ENCODE measurements around the gene PITPNM3. TPM values are rescaled to one million over a fixed set of nuclear protein-coding genes. Genes with fewer than 3 reads are reported as not detected.

PITPNM3 gene
- polyA plus RNA-seq, 3 donors, result 7.4 to 11.2 (median 10.2) TPM

GRCh38 chr17:6541886-6542285, 14.5 kb downstream of the PITPNM3 start:
- DNase-seq (ENCODE audit: extremely low read depth in 1 of 11, low read depth in 9 of 11, low spot score in 4 of 11), result no peak

DNA sequence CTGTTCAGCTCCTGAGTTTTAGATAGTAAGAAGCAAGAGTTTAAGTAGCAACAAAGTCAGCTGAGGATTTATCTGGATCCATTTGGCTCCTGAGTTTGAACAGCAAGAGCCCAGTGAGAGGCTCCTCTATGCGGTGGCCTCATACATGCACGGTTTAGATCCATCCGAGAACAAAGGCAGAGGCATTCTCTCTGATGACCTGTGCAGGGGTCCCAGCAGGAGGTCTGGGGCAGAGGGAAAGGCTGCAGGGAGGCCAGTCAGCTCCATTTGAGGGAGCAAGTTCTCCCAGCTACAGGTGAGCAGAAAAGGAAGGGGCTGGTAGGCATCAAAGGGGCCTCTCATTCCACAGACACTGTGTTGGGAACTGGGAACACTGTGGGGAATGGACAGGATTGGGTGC, 16.5 kb downstream of the PITPNM3 start:
- no peak for DNase-seq (ENCODE audit: extremely low read depth in 1 of 11, low read depth in 9 of 11, low spot score in 4 of 11)

- DNase-seq (ENCODE audit: extremely low read depth in 1 of 11, low read depth in 9 of 11, low spot score in 4 of 11), result no peak
These were observed 19.7 kb downstream of the PITPNM3 start for GRCh38 chr17:6536566-6537065.

DNA sequence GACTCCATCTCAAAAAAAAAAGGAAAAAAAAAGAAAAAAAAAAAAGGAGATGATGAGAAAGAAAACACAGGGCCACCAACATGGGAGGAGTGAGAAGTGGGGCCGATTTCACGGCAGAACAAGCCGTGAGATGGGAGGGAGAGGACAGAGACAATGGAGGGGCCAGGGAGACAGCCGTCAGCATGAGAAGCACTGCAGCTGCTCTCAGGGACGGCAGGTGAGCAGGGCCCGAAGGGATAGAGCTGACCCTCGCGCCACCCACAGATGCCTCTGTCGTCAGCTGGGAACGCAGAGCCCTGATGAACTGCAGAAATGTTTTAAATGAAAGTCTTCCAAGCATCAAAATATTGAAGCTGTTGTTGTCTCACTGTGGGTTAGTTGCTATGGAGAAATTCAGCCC, 20.3 kb downstream of the PITPNM3 start:
- DNase-seq (ENCODE audit: extremely low read depth in 1 of 11, low read depth in 9 of 11, low spot score in 4 of 11), result no peak

- DNase-seq (ENCODE audit: extremely low read depth in 1 of 11, low read depth in 9 of 11, low spot score in 4 of 11), result no peak
These were observed 21.4 kb downstream of the PITPNM3 start for GRCh38 chr17:6534846-6535514.

DNA sequence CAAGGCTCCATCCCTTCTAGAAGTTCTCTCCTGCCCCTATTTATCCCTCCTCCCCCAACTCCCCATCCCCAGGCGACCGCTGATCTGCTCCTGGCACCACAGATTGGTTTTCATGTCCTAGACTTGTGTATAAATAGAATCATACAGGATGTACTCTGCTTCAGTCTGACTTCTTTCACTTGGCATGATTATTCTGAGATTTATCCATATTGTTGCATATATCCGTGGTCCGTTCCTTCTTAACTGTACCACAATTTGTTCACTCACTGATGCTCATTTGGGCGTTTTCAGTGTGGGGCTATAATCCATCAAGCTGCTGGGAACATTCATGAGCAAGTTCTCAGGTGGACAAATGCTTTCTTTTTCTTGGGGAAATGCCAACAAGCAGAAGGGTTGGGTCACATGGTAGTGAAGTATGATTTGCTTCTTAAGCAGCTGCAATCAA, 23.9 kb downstream of the PITPNM3 start:
- DNase-seq (ENCODE audit: extremely low read depth in 1 of 11, low read depth in 9 of 11, low spot score in 4 of 11), result no peak

DNA sequence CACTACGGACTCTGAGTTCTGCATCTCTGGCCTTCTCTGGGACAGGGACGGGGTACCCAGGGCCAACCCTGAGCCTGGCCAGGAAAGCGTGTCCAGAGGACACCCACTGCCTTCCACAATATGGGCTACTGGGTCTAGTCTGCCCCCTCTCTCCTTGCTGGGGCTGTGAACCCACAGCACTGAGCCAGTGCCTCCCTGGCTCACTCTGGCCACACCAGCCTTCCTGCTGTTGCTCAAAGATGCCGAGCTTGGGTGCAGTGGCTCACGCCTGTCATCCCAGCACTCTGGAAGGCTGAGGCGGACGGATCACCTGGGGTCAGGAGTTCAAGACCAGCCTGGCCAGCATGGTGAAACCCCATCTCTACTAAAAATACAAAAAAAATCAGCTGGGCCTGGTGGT, 24.8 kb downstream of the PITPNM3 start:
- no peak for DNase-seq (ENCODE audit: extremely low read depth in 1 of 11, low read depth in 9 of 11, low spot score in 4 of 11)

- no peak for DNase-seq (ENCODE audit: extremely low read depth in 1 of 11, low read depth in 9 of 11, low spot score in 4 of 11)
These were observed 25.9 kb downstream of the PITPNM3 start for GRCh38 chr17:6530324-6530920.

GRCh38 chr17:6528557-6528956, 27.8 kb downstream of the PITPNM3 start:
- no peak for DNase-seq (ENCODE audit: extremely low read depth in 1 of 11, low read depth in 9 of 11, low spot score in 4 of 11)

DNA sequence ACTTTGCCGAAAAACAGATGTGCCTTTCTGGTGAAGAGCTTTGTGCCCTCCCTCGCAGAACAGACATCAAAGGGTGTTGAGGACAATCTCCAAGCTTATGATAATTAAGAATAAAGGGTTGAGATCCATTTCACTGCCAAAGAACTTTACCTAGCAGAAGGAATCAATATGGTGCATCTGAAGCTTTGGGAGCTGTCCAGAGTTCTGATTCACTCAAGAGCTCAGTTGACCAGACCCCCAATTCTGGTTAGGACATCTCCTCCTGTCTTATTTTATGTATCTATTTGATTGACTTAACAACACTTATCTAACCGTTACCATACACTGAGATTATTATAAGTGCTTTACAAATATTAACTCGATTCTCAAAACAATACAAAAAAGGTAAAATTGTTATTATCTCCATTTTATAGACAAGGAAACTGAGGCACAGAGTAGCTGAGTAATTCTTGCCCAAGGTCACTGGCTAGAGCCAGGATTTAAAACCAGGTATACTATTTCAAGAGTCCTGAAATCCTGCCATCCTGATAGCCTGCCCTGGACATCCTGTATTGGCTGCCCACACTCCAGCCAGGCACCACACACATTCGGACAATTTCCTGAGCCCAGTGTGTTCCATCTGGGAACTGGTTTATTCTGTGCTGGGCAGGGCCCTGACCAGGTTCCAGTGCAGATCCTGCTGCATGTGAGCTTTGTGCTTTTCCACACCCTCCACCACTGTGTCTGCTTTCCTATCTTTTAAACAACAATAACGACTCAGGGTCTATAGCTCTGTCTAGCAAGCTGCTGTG, 29.8 kb downstream of the PITPNM3 start:
- DNase-seq (ENCODE audit: extremely low read depth in 1 of 11, low read depth in 9 of 11, low spot score in 4 of 11), result peak in 3 of 11 donors; percentile 13 to 23 (median 13)

DNA sequence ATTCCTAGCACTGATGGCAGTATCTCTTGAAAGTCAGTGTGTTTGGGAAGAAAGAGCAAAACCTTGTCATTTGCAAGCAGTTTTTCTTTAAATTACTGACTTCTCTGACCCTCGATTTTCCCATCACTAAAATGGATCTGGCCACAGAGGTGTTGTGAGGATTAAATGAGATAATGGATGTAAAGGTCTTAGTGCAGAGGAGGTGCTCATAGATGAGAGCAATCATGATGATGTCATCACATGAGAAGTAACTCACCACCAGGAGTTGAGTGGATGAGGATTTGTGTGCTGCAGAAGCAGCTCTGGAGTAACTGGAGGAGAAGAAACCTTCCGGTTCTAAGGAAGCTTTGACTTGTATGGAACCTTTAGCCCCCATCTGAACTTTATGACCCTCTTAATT, 30.6 kb downstream of the PITPNM3 start:
- DNase-seq (ENCODE audit: extremely low read depth in 1 of 11, low read depth in 9 of 11, low spot score in 4 of 11), result no peak

DNA sequence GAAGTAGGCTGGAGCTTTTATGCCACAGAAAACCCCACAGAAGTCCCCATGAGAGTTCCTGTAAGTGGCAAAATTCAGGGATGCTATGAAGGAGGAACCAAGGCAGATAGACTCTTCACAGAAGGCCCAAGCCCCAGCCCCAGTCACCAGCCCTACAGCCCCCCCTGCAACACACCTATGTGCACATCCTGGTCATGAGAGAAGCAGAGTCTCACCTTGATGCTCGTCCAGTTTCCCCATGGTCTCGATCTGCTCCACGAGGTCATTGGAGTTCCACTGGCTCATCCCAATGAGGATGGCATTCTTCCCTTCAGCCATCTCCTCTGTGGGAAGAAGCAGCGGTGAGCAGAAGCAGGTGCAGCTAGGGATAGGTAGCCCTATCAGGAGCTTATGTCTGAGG, 31.2 kb downstream of the PITPNM3 start:
- no peak for DNase-seq (ENCODE audit: extremely low read depth in 1 of 11, low read depth in 9 of 11, low spot score in 4 of 11)

- no peak for DNase-seq (ENCODE audit: extremely low read depth in 1 of 11, low read depth in 9 of 11, low spot score in 4 of 11)
These were observed 31.8 kb downstream of the PITPNM3 start for GRCh38 chr17:6524520-6524919.

DNA sequence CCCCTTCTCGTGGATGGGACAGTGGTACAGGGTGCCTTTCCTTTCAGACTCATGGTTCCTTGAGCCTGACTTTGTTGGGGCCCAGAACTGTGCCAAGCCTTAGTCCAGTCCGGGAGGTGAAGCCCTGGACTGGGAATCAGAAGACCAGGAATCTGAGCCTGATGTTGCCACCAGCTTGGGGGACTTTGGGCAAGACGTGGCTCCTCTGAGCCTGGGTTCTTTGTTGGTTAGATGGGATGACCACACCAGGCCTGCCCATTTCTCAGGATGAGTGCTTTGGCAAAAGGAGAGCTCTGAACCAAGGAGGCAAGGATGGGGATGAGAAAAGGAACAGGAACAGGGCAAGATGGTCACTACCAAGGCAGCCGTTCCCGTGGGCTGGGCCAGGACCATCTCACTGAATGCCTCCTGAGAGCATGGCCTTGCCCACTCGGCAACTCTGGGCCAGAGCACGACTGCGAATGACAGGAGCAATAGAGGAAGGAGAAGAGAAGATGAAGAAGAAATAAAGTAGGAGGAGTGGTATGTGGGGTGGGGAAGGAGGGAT, 32.5 kb downstream of the PITPNM3 start:
- no peak for DNase-seq (ENCODE audit: extremely low read depth in 1 of 11, low read depth in 9 of 11, low spot score in 4 of 11)

DNA sequence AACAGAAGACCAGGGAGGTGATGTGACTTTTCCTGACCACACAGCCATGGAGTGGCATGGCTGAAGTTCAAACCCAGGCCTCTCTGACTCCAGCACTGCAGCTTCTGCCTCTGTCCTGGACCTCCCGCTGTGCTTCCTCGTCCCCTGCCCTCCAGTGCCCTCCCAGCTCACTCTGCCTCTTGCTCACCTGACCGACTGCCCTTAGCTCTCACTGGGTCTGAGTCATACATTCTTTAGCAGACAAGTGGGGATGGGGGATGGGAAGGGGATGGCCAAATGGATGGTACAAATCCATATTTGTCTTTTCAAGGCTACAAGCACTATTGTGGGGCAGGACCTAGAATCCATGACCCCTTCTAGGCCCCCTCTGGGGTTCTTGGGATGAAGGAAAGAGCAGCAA, 33.0 kb downstream of the PITPNM3 start:
- no peak for DNase-seq (ENCODE audit: extremely low read depth in 1 of 11, low read depth in 9 of 11, low spot score in 4 of 11)

GRCh38 chr17:6521586-6521985, 34.8 kb downstream of the PITPNM3 start:
- DNase-seq (ENCODE audit: extremely low read depth in 1 of 11, low read depth in 9 of 11, low spot score in 4 of 11), result no peak

- no peak for DNase-seq (ENCODE audit: extremely low read depth in 1 of 11, low read depth in 9 of 11, low spot score in 4 of 11)
These were observed 39.3 kb downstream of the PITPNM3 start for GRCh38 chr17:6517062-6517461.

DNA sequence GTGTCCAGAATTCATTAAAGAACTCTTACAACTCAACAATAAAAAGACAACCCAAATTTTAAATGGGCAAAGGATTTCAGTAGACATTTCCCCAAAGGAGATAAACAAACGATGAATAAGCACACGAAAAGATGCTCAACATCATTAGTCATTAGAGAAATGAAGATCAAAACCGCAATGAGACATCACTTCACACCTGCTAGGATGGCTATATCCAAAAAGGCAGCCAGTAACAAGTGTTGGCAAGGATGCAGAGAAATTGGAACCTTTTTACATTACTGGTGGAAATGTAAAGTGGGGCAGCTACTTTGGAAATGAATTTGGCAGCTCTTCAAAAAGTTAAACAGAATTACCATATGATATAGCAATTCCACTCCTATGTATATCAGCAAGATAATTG, 42.0 kb downstream of the PITPNM3 start:
- no peak for DNase-seq (ENCODE audit: extremely low read depth in 1 of 11, low read depth in 9 of 11, low spot score in 4 of 11)

DNA sequence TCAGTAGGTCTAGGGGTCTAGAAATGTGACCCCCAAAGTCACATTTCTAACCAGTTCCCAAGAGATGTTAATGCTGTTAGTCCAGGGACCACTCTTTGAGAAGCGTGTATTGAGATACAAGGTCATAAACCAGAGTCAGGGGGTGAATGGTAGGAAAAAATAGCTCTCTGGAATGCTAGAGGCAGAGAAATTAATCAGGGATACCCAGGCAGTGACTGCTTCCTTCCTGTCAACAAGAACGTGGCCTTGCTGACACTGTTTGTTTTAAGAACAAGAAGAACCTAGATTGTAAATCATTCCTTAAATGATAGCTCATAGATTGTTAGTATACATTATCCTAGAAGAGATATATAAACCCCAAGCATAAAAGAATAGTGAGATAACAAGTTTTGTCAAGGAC, 43.8 kb downstream of the PITPNM3 start:
- no peak for DNase-seq (ENCODE audit: extremely low read depth in 1 of 11, low read depth in 9 of 11, low spot score in 4 of 11)
